ENCODE data around the gene AP3B1.

AP3B1 gene

DNA sequence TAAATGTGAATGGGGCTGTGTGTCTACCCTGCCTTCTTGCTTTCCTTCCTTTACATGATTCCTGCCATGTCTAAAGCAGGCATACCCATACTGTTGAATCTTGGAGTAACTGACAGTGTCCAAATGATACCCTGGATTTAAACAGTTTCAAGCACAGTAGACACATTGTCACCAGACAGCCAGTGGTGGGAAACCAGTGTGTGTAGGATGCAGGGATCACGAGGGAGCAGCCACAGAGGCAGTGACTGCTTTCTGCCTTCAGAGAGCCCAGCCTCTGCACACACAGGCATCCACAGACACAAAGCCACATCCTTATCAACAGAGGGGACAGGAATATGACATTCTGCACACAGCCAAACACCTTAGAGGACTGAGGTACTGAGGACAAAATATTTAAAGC lies 334.2 kb downstream of the AP3B1 start:
- no peak for DNase-seq

GRCh38 chr5:77958642-77959330 lies 335.7 kb downstream of the AP3B1 start:
- no peak for DNase-seq

GRCh38 chr5:77957931-77958521 lies 336.5 kb downstream of the AP3B1 start:
- no peak for DNase-seq

- no peak for DNase-seq
These were observed 337.0 kb downstream of the AP3B1 start for GRCh38 chr5:77957516-77957915.

GRCh38 chr5:77957081-77957480 lies 337.4 kb downstream of the AP3B1 start:
- DNase-seq = no peak

GRCh38 chr5:77955577-77955976 lies 338.9 kb downstream of the AP3B1 start:
- no peak for DNase-seq

- no peak for DNase-seq
These were observed 341.1 kb downstream of the AP3B1 start for GRCh38 chr5:77953374-77953773.

DNA sequence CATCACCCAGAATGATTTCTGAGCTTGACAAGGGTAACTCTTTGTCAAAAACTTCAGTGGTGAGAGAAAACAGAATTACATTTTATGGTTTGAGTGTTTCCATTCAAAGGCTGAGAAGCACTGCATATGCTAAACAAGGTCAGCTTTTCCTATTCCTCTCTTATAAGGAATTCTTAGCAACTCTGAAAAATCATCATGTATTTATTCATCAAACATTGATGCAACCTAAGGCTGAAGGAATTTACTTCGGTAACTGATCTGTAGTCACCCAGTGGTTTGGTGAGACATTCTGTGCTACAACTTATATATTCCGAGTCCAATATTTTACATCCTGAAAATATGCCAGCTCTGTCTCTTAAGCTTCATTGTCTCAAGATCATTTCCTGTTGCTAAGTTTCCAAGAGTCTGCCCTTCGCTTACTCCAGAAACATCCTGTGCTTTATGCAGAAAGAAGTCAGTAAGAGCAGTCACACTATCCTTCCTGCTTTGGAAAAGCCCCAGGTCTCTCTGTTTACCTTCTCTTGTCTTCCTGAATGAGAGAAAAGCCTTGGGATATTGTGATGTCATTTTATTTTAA lies 341.8 kb downstream of the AP3B1 start:
- DNase-seq = no peak

Data from femur (tissue), 1 donor.